Measurements from ENCODE around the gene BSPRY. TPM values are rescaled to one million over a fixed set of nuclear protein-coding genes. Genes with fewer than 3 reads are reported as not detected.

The BSPRY gene
- total RNA-seq, 1 donor from 2014 or later, result 1.8 TPM

DNA sequence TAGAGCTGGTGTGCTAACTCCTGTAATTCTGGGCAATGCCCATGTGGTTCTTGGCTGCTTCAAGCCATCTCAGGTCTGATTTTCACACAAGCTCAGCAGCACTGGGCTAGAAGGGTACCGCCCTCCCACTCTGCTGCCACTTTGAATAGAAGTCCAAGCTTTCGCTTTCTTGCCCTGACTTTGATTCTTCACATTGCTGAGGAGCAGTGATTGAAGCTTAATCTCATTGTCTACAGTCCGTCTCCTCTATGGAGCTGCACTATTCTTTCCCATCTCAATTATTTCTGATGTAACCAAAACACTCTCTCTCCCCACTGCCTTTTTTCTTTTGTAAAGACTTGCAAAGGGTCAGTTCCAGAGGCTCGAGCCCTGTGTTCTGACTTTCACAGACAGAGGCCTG is 33.3 kb upstream of the BSPRY start:
- no peak for FAIRE-seq
- H3K27me3 ChIP-seq (ENCODE audit: control insufficient read depth, insufficient read depth, low read length), result no peaks in the 10 kb centered on the region
- no peak overlapping the region for H3K4me3 ChIP-seq (ENCODE audit: low read depth, low read length)
- DNase-seq (ENCODE audit: low read depth), result no peak
- H3K36me3 ChIP-seq (ENCODE audit: control insufficient read depth, insufficient read depth, low read length), result no peaks in the 10 kb centered on the region
- TF ChIP-seq CTCF (IDR thresholded peaks at IDR 0.05; ENCODE audit: insufficient read depth, low read length, severe bottlenecking), result no peak

- no peak for FAIRE-seq
- no peak for TF ChIP-seq CTCF (IDR thresholded peaks at IDR 0.05; ENCODE audit: insufficient read depth, low read length, severe bottlenecking)
- Histone ChIP-seq H3K36me3 (ENCODE audit: control insufficient read depth, insufficient read depth, low read length) (no peaks in the 10 kb centered on the region), H3K27me3 (ENCODE audit: control insufficient read depth, insufficient read depth, low read length) (no peaks in the 10 kb centered on the region), H3K4me3 (ENCODE audit: low read depth, low read length) (no peak overlapping the region)
- DNase-seq (ENCODE audit: low read depth), result no peak
These were observed 31.6 kb upstream of the BSPRY start for GRCh38 chr9:113317777-113318176.

GRCh38 chr9:113319054-113319453 is 30.3 kb upstream of the BSPRY start:
- Histone ChIP-seq H3K27me3 (ENCODE audit: control insufficient read depth, insufficient read depth, low read length) (no peaks in the 10 kb centered on the region), H3K4me3 (ENCODE audit: low read depth, low read length) (no peak overlapping the region), H3K36me3 (ENCODE audit: control insufficient read depth, insufficient read depth, low read length) (no peaks in the 10 kb centered on the region)
- no peak for TF ChIP-seq CTCF (IDR thresholded peaks at IDR 0.05; ENCODE audit: insufficient read depth, low read length, severe bottlenecking)
- FAIRE-seq (no peak), DNase-seq (ENCODE audit: low read depth) (no peak)

DNA sequence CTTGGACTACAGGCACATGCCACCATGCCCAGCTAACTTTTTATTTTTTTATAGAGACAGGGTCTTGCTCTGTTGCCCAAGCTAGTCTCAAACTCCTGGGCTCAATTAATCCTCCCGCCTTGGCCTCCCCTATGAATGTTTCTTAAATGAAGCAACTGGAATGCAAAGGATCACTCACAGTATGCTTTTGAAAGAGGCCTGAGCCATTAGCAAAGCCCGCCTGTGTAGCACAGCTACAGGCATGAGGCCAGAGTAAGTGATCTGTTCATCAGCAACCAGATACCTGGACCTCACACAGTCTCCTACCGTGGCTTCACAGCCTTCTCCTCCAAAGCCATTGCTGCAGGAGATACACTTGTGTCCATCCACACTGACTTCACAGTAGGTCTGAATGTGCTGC is 29.3 kb upstream of the BSPRY start:
- no peak for FAIRE-seq
- TF ChIP-seq CTCF (IDR thresholded peaks at IDR 0.05; ENCODE audit: insufficient read depth, low read length, severe bottlenecking), result no peak
- H3K27me3 ChIP-seq (ENCODE audit: control insufficient read depth, insufficient read depth, low read length), result no peaks in the 10 kb centered on the region
- no peak for DNase-seq (ENCODE audit: low read depth)
- H3K4me3 ChIP-seq (ENCODE audit: low read depth, low read length), result no peak overlapping the region
- H3K36me3 ChIP-seq (ENCODE audit: control insufficient read depth, insufficient read depth, low read length), result no peaks in the 10 kb centered on the region

DNA sequence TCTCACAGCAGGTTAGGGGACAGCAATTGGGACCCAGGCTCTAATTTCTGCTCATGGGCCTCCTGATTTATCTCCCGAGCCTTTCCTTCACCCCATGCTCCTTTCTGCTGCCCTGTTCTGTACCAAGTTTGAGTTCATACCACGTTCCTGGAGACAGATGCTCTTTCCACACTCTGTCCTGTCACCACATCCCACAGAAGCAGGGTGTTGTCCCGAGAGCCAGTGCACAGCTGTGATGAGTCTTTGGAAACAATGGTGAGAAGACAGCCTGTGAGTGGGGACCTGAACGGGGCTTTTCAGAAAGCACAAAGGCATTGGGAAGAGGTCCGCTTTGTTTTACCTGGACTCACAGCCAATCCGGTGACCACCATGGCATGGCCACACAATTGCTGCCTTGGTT is 26.7 kb upstream of the BSPRY start:
- no peak for FAIRE-seq
- no peak overlapping the region for H3K4me3 ChIP-seq (ENCODE audit: low read depth, low read length)
- DNase-seq (ENCODE audit: low read depth), result no peak
- no peaks in the 10 kb centered on the region for H3K27me3 ChIP-seq (ENCODE audit: control insufficient read depth, insufficient read depth, low read length)
- H3K36me3 ChIP-seq (ENCODE audit: control insufficient read depth, insufficient read depth, low read length), result no peaks in the 10 kb centered on the region
- TF ChIP-seq CTCF (IDR thresholded peaks at IDR 0.05; ENCODE audit: insufficient read depth, low read length, severe bottlenecking), result no peak

GRCh38 chr9:113326230-113326629 is 23.1 kb upstream of the BSPRY start:
- H3K4me3 ChIP-seq (ENCODE audit: low read depth, low read length), result no peak overlapping the region
- no peak for TF ChIP-seq CTCF (IDR thresholded peaks at IDR 0.05; ENCODE audit: insufficient read depth, low read length, severe bottlenecking)
- H3K36me3 ChIP-seq (ENCODE audit: control insufficient read depth, insufficient read depth, low read length), result no peaks in the 10 kb centered on the region
- no peaks in the 10 kb centered on the region for H3K27me3 ChIP-seq (ENCODE audit: control insufficient read depth, insufficient read depth, low read length)
- FAIRE-seq (no peak), DNase-seq (ENCODE audit: low read depth) (no peak)

All from bronchial epithelial cell (primary cell).